Uterus (tissue), 4 donors: ENCODE results near the gene NEURL1. TPM values are rescaled to one million over a fixed set of nuclear protein-coding genes. Genes with fewer than 3 reads are reported as not detected.

Experiments
- DNase-seq, 2 donors: peaks; one replicate each; pipeline ENCODE4 v3.0.0-alpha.2; 2019 to 2020
- H3K27ac ChIP-seq, 2 donors: fragments of 200-600 bp; sonication (generic); 1 replicate in 1 of 2; 2 replicates in 1 of 2; pipeline ENCODE4 v1.5.1; 2016 to 2018
- H3K27me3 ChIP-seq, 2 donors: fragments of 200-600 bp; sonication (generic); one replicate each; pipeline ENCODE4 v1.5.1; 2018 to 2019; ENCODE audit warnings: control low read depth in 1 of 2
- H3K36me3 ChIP-seq, 2 donors: fragments of 200-600 bp; sonication (generic); one replicate each; pipeline ENCODE4 v1.5.1; 2019; ENCODE audit warnings: control low read depth in 1 of 2
- H3K4me1 ChIP-seq, 2 donors: fragments of 200-600 bp; sonication (generic); one replicate each; pipeline ENCODE4 v1.5.1; 2018 to 2019; ENCODE audit warnings: control low read depth in 1 of 2
- H3K4me3 ChIP-seq, 2 donors: fragments of 200-600 bp; sonication (generic); 1 replicate in 1 of 2; 2 replicates in 1 of 2; pipeline ENCODE4 v1.5.1; 2018 to 2019; ENCODE audit warnings: mild to moderate bottlenecking in 1 of 2
- H3K9me3 ChIP-seq, 2 donors: fragments of 200-600 bp; sonication (generic); one replicate each; pipeline ENCODE4 v1.5.1; 2019; ENCODE audit warnings: control low read depth in 1 of 2
- POLR2A ChIP-seq, 2 donors: fragments of 450-650 bp; IDR thresholded peaks; one replicate each; pipeline ENCODE4 v1.6.1; 2016; ENCODE audit warnings: antibody characterized with exemption in 2 of 2, mild to moderate bottlenecking in 1 of 2, moderate library complexity in 1 of 2
- intact Hi-C: fragments of 100-400 bp; cut with DNase I; formaldehyde crosslinking; loops from one replicate; pipeline ENCODE4 v1.15.1; 2023; ENCODE audit warnings: low total_unique reads
- total RNA-seq, 4 donors: library from RNA; depleted of rRNA in 3 of 4; stranded (reverse); fragments of >200 nt in 3 of 4; gene quantifications; one replicate each; pipeline versions ENCODE4 v1.1.0 to v1.2.4, GENCODE V29; 2014 to 2023
- TF ChIP-seq, protein P1 (sequence below), 4 experiments: fragments of 200-600 bp in 2 of 4; fragments of 450-650 bp in 2 of 4; sonication (generic) in 2 of 4; IDR thresholded peaks; one replicate each; pipeline ENCODE4 v1.5.1; 2016 to 2019; ENCODE audit warnings: antibody characterized with exemption in 4 of 4, mild to moderate bottlenecking in 2 of 4, moderate library complexity in 1 of 4
- donor health status: DM: yes; HTN: yes; CAD: no.

The NEURL1 gene
- total RNA-seq, 4 donors from 2014 or later, result 3.8 to 46.1 (median 14.1) TPM

DNA sequence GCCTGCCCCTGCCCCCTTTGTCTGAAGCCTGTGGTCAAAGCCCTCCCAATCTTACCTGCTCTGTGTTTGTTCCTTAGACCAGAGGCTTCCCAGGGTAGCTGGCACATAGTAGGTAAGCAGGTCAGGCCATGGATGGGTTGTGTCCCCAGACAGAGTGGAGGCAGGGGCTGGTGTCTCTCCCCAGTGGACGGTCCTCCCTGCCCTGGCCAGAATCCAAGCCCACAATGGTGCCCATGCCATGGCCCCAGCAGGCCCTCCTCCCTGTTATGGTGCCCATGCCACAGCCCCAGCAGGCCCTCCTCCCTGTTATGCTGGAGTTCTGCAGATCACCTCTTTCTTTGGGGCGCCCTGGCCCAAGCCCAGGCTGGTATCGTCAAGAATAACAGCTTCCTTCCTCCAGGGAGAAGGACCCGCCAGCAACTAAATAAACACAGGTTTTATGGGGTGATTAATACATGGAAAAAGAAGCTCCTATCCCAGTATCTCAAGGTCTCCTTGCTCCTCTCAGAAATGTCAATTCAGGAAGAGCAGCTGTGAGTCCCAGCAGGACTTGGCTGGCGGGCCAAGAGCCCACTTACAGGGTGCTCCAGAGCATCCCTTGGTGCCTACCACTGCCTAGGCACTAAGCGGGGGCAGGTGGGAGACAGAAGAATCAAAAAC, 82.0 kb downstream of the NEURL1 start:
- Histone ChIP-seq H3K27ac (peak overlapping the region; percentile 85 to 94), H3K4me1 (peaks cover 5 to 15% of the 10 kb centered on the region in 2 donors), H3K4me3 (no peak overlapping the region), H3K36me3 (no peaks in the 10 kb centered on the region), H3K27me3 (no peaks in the 10 kb centered on the region), H3K9me3 (no peaks in the 10 kb centered on the region)
- intact Hi-C loops, result no loop called here
- TF ChIP-seq POLR2A (IDR thresholded peaks at IDR 0.05), result no peak
- TF ChIP-seq, protein P1, sequence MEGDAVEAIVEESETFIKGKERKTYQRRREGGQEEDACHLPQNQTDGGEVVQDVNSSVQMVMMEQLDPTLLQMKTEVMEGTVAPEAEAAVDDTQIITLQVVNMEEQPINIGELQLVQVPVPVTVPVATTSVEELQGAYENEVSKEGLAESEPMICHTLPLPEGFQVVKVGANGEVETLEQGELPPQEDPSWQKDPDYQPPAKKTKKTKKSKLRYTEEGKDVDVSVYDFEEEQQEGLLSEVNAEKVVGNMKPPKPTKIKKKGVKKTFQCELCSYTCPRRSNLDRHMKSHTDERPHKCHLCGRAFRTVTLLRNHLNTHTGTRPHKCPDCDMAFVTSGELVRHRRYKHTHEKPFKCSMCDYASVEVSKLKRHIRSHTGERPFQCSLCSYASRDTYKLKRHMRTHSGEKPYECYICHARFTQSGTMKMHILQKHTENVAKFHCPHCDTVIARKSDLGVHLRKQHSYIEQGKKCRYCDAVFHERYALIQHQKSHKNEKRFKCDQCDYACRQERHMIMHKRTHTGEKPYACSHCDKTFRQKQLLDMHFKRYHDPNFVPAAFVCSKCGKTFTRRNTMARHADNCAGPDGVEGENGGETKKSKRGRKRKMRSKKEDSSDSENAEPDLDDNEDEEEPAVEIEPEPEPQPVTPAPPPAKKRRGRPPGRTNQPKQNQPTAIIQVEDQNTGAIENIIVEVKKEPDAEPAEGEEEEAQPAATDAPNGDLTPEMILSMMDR (IDR thresholded peaks at IDR 0.05), result no peak
- peak in 1 of 2 donors; percentile 47 for DNase-seq

DNA sequence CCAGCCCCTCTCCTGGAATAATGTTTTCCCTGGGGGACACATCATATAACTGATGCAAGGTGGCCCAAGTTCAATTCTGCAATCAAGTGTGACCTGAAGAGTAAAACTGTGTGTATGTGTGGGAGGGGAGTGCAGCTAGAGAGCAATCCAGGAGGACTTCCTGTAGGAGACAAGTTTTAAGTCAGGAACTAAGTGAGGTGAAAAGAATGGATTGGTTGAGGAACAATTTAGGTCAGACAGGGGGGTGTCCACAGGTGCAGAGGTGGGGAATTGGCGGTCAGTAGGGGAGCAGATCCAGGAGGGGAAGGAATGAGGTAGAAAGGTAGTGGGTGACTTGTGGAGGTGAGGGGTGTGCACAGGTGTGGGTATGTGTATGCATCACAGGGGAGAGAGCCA, 82.6 kb downstream of the NEURL1 start:
- intact Hi-C loops, result no loop called here
- no peaks in the 10 kb centered on the region for H3K27me3 ChIP-seq
- no peak overlapping the region for H3K4me3 ChIP-seq
- no peaks in the 10 kb centered on the region for H3K9me3 ChIP-seq
- H3K4me1 ChIP-seq, result peaks cover 5 to 15% of the 10 kb centered on the region in 2 donors
- DNase-seq, result no peak
- H3K27ac ChIP-seq, result peak overlapping the region; percentile 85 to 94
- no peaks in the 10 kb centered on the region for H3K36me3 ChIP-seq
- no peak for TF ChIP-seq POLR2A (IDR thresholded peaks at IDR 0.05)
- TF ChIP-seq, protein P1 (IDR thresholded peaks at IDR 0.05), result no peak

DNA sequence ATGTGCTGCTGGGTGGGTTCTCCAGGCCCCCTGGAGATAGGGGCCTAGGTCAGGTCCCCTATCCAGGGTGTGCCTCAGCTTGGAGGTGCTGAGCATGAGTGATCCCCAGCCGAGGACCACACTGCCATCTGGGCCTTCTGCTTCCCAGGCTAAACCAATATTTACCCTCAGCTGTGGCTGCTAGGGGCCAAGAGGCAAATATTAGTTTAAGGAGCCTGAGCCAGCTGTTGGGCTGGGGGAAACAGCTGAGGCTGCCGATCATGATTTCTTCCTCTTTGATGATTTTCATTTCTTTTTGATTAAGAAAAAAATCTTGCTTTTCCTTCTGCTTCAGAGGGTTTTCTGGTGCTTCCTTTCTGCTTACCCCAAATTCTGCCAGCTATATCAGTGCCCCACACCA, 83.4 kb downstream of the NEURL1 start:
- H3K4me3 ChIP-seq, result no peak overlapping the region
- TF ChIP-seq POLR2A (IDR thresholded peaks at IDR 0.05), result no peak
- TF ChIP-seq, protein P1 (IDR thresholded peaks at IDR 0.05), result no peak
- no peaks in the 10 kb centered on the region for H3K9me3 ChIP-seq
- H3K27ac ChIP-seq, result peak overlapping the region; percentile 85 to 94
- no peaks in the 10 kb centered on the region for H3K27me3 ChIP-seq
- peaks cover 5 to 7% of the 10 kb centered on the region in 2 donors for H3K4me1 ChIP-seq
- no peak for DNase-seq
- H3K36me3 ChIP-seq, result no peaks in the 10 kb centered on the region
- intact Hi-C loops, result no loop called here

DNA sequence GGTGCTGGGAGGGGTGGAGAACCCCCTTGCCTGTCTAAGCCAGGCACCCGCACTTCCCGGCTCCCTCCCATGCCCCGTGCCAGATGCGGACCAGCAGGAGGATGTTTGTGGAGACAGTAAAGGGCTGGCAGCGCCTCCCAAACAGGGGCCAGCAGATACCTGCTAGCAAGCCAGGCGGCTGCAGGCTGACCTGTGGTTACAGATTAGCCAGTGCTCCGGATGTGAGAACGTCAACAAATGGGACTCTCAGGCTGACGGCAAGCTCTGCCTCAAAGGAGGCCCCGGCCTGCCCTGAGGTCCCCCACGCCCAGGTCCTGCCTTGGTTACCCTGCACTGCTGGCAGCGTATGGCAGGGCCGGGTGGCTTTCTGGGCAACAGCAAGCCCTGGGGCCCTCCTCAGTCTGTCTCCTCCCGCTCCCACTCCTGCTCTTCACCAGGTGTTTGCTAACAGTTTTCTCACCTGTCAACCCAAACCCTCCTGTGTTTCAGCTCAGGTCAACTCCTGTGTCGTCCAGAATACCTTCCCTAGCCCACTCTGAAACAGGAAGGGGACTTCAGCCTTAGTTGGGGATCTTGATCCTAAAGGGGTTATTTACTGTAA, 85.4 kb downstream of the NEURL1 start:
- H3K27me3 ChIP-seq, result no peaks in the 10 kb centered on the region
- intact Hi-C loops, result no loop called here
- no peak overlapping the region for H3K4me3 ChIP-seq
- peak overlapping the region; percentile 45 to 66 for H3K27ac ChIP-seq
- peaks cover 0 to 5% of the 10 kb centered on the region in 2 donors for H3K4me1 ChIP-seq
- DNase-seq, result no peak
- no peak for TF ChIP-seq POLR2A (IDR thresholded peaks at IDR 0.05)
- TF ChIP-seq, protein P1 (IDR thresholded peaks at IDR 0.05), result no peak
- no peaks in the 10 kb centered on the region for H3K36me3 ChIP-seq
- no peaks in the 10 kb centered on the region for H3K9me3 ChIP-seq

DNA sequence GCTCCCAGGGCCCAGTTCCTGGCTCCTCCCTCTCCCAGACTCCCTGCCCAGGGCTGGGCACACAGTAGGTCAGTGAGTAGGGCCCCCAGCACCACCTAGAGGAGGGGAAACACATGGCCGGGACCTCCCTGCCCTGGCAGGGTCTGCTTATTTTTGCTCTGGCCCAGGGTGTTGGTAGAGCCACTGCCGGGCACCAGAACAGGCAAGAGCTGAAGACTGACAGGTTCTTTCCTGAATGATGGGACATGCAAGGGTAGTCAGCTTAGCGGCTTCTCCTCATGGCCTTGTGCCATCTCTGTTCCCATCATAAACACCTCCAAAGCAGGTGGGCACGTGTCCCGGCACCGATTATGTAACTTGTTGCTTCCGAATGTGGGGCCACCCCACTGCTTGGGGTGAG, 86.5 kb downstream of the NEURL1 start:
- Histone ChIP-seq H3K4me1 (peaks cover 0 to 3% of the 10 kb centered on the region in 2 donors), H3K4me3 (no peak overlapping the region), H3K27ac (peak overlapping the region; percentile 45 to 66), H3K36me3 (no peaks in the 10 kb centered on the region), H3K9me3 (no peaks in the 10 kb centered on the region), H3K27me3 (no peaks in the 10 kb centered on the region)
- DNase-seq, result no peak
- TF ChIP-seq POLR2A (IDR thresholded peaks at IDR 0.05), result no peak
- TF ChIP-seq, protein P1 (IDR thresholded peaks at IDR 0.05), result no peak
- intact Hi-C loops, result no loop called here
